ENCODE measurements around the gene HES4. TPM values are rescaled to one million over a fixed set of nuclear protein-coding genes. Genes with fewer than 3 reads are reported as not detected.

HES4 gene
- total and polyA plus RNA-seq, 2 of the 13 experiments (the other 11 are each of a cell fraction or from before 2014, with no cell fraction given), result 8.8 to 10.6 TPM

DNA sequence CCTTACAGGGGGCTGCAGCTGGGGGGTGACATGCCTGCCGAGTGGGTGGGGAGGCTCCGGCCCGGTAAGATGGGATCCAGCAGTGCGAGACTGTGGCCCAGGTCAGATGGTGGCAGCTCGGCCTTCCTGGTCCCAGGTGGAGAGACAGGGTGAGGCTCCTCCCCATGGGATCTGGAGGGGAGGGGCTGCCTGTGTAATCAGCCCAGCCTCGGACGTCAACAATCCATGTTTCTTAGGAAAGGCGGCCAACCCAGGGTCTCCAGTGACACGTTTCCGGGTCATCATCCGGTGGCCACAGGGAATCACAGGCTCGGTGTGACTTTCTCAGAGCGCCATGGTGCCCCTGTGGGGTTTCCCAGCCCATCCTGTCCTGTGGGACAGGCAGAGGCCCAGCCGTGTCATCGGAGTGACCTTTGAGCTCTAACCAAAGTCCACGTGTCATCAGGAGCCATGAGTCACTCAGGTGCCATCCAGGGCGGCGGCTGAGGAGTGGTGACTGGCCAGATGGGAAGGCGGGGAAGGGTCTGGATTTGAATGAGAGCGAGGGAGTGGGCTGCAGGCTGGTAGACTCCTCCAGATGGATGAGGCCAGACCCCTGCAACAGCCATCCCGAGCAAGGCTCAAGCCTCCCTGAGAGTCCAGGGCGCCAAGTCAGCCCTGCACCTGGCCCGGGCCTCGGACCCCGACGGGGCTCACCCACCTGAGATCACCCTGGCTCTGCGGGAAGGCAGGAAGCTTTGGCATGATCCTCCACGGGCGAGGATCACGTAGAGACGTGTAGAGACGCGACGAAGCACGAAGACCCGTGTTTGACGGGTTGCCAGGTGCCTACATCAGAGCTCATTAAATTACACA lies 6.6 kb upstream of the HES4 start (continued):
- TF ChIP-seq, protein P1, sequence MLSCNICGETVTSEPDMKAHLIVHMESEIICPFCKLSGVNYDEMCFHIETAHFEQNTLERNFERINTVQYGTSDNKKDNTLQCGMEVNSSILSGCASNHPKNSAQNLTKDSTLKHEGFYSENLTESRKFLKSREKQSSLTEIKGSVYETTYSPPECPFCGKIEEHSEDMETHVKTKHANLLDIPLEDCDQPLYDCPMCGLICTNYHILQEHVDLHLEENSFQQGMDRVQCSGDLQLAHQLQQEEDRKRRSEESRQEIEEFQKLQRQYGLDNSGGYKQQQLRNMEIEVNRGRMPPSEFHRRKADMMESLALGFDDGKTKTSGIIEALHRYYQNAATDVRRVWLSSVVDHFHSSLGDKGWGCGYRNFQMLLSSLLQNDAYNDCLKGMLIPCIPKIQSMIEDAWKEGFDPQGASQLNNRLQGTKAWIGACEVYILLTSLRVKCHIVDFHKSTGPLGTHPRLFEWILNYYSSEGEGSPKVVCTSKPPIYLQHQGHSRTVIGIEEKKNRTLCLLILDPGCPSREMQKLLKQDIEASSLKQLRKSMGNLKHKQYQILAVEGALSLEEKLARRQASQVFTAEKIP (CRISPR knock-in tag; IDR thresholded peaks at IDR 0.05; ENCODE audit: borderline replicate concordance), result no peak
- TF ChIP-seq ZKSCAN8 (CRISPR knock-in tag; IDR thresholded peaks at IDR 0.05; ENCODE audit: borderline replicate concordance) (peak; percentile 89; the same call in 1 of the 2 replicates), NFE2L1 (CRISPR knock-in tag; IDR thresholded peaks at IDR 0.05; ENCODE audit: borderline replicate concordance) (0 out of 2 replicates have a peak, but pooled peaks have one; percentile 34), FOXM1 (CRISPR knock-in tag; IDR thresholded peaks at IDR 0.05) (no peak), ZSCAN22 (CRISPR knock-in tag; IDR thresholded peaks at IDR 0.05) (peak; percentile 96), TEAD3 (CRISPR knock-in tag; optimal IDR thresholded peaks at IDR 0.05; ENCODE audit: borderline replicate concordance) (peak; percentile 78), EED (CRISPR knock-in tag; IDR thresholded peaks at IDR 0.05) (no peak), ZNF225 (CRISPR knock-in tag; IDR thresholded peaks at IDR 0.05) (no peak), NCOA2 (CRISPR knock-in tag; IDR thresholded peaks at IDR 0.05) (peak; percentile 74), ZFP41 (CRISPR knock-in tag; IDR thresholded peaks at IDR 0.05; ENCODE audit: borderline replicate concordance) (peak; percentile 36; the same call in 1 of the 2 replicates), HOXA5 (CRISPR knock-in tag; IDR thresholded peaks at IDR 0.05) (peak; percentile 78; the same call in 1 of the 2 replicates), TP53 (CRISPR knock-in tag; conservative IDR thresholded peaks at IDR 0.05) (0 out of 2 replicates have a peak, but pooled peaks have one; percentile 60), ZIK1 (CRISPR knock-in tag; IDR thresholded peaks at IDR 0.05; ENCODE audit: borderline replicate concordance, low read depth) (no peak), ZNF101 (CRISPR knock-in tag; IDR thresholded peaks at IDR 0.05; ENCODE audit: borderline replicate concordance, low read depth) (no peak), ELF3 (CRISPR knock-in tag; IDR thresholded peaks at IDR 0.05) (peak; percentile 89), KLF16 (CRISPR knock-in tag; IDR thresholded peaks at IDR 0.05) (peak in 1 of 2 experiments; percentile 92; a peak in 2 of 4 replicates), ZNF780A (CRISPR knock-in tag; IDR thresholded peaks at IDR 0.05) (0 out of 2 replicates have a peak, but pooled peaks have one; percentile 24), STAG1 (CRISPR knock-in tag; IDR thresholded peaks at IDR 0.05) (no peak), MBNL3 (CRISPR knock-in tag; conservative IDR thresholded peaks at IDR 0.05) (no peak), KDM2A (CRISPR knock-in tag; IDR thresholded peaks at IDR 0.05; ENCODE audit: borderline replicate concordance, low read depth) (peak; percentile 89), MED8 (CRISPR knock-in tag; IDR thresholded peaks at IDR 0.05; ENCODE audit: insufficient replicate concordance) (no peak), GTF3A (CRISPR knock-in tag; conservative IDR thresholded peaks at IDR 0.05) (0 out of 2 replicates have a peak, but pooled peaks have one; percentile 52), HNF4G (IDR thresholded peaks at IDR 0.05; ENCODE audit: borderline replicate concordance, low read depth, low read length) (peak; percentile 99), HNF4G (CRISPR knock-in tag; IDR thresholded peaks at IDR 0.05; ENCODE audit: borderline replicate concordance, low read depth) (peak; percentile 100)
- TF ChIP-seq, protein P2, sequence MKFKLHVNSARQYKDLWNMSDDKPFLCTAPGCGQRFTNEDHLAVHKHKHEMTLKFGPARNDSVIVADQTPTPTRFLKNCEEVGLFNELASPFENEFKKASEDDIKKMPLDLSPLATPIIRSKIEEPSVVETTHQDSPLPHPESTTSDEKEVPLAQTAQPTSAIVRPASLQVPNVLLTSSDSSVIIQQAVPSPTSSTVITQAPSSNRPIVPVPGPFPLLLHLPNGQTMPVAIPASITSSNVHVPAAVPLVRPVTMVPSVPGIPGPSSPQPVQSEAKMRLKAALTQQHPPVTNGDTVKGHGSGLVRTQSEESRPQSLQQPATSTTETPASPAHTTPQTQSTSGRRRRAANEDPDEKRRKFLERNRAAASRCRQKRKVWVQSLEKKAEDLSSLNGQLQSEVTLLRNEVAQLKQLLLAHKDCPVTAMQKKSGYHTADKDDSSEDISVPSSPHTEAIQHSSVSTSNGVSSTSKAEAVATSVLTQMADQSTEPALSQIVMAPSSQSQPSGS (CRISPR knock-in tag; IDR thresholded peaks at IDR 0.05), result peak; percentile 94
- TF ChIP-seq, protein P3, sequence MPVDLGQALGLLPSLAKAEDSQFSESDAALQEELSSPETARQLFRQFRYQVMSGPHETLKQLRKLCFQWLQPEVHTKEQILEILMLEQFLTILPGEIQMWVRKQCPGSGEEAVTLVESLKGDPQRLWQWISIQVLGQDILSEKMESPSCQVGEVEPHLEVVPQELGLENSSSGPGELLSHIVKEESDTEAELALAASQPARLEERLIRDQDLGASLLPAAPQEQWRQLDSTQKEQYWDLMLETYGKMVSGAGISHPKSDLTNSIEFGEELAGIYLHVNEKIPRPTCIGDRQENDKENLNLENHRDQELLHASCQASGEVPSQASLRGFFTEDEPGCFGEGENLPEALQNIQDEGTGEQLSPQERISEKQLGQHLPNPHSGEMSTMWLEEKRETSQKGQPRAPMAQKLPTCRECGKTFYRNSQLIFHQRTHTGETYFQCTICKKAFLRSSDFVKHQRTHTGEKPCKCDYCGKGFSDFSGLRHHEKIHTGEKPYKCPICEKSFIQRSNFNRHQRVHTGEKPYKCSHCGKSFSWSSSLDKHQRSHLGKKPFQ (CRISPR knock-in tag; IDR thresholded peaks at IDR 0.05; ENCODE audit: insufficient replicate concordance), result peak; percentile 93

All from HepG2 (cell line).